Activated CD4-positive, alpha-beta memory T cell treated with anti-CD3 and anti-CD28 coated beads, Interleukin-2, amount 10 ng/mL, durations not matched to agents 7 days and 5 days (primary cell): ENCODE results near the gene HS3ST2. TPM values are rescaled to one million over a fixed set of nuclear protein-coding genes. Genes with fewer than 3 reads are reported as not detected.
"Not testable (repeated sequence)": the region's sequence is repeated elsewhere in the genome, so short reads cannot be mapped to it uniquely, and the experiment has no call there.

ENCODE experiments used
- CTCF ChIA-PET: fragments of 350-600 bp; sonication (Branson Sonifier 250); formaldehyde crosslinking; loops from one replicate; lab custom pipeline; 2021; ENCODE audit warnings: antibody characterized with exemption, inconsistent platforms; lab: Charles Lee
- POLR2A ChIA-PET: fragments of 350-600 bp; sonication (Branson Sonifier 250); formaldehyde crosslinking; loops from one replicate; lab custom pipeline; 2021; ENCODE audit warnings: antibody characterized with exemption; lab: Charles Lee
- DNase-seq: peaks from one replicate; pipeline ENCODE4 v3.0.0-alpha.2; 2020
- H3K27ac Mint-ChIP-seq: one replicate; pipeline ENCODE4 v1.8.0; 2021; ENCODE audit warnings: mild to moderate bottlenecking, mixed read lengths
- H3K27me3 Mint-ChIP-seq: one replicate; pipeline ENCODE4 v1.8.0; 2021; ENCODE audit warnings: mixed read lengths
- H3K36me3 Mint-ChIP-seq: one replicate; pipeline ENCODE4 v1.8.0; 2021; ENCODE audit warnings: low read depth, mixed read lengths
- H3K4me1 Mint-ChIP-seq: one replicate; pipeline ENCODE4 v1.8.0; 2021; ENCODE audit warnings: mixed read lengths
- H3K4me3 Mint-ChIP-seq: one replicate; pipeline ENCODE4 v1.8.0; 2021; ENCODE audit warnings: mild to moderate bottlenecking, mixed read lengths
- H3K9me3 Mint-ChIP-seq: one replicate; pipeline ENCODE4 v1.8.0; 2021; ENCODE audit warnings: mixed read lengths
- total RNA-seq, 2 experiments: library from RNA; stranded (reverse); gene quantifications; one replicate each; pipeline ENCODE4 v1.2.3, GENCODE V29; 2021

HS3ST2 gene
- total RNA-seq, 2 experiments from 2014 or later = not detected

GRCh38 chr16:22788193-22788530 lies 25.8 kb upstream of the HS3ST2 start:
- Mint-ChIP-seq H3K27me3 (peaks cover 13% of the 10 kb centered on the region), H3K36me3 (no peaks in the 10 kb centered on the region), H3K27ac (no peak overlapping the region), H3K9me3 (peaks cover 3% of the 10 kb centered on the region), H3K4me3 (no peak overlapping the region), H3K4me1 (peaks cover 6% of the 10 kb centered on the region)
- no peak for DNase-seq
- CTCF ChIA-PET = no interaction called here
- POLR2A ChIA-PET = no interaction called here

GRCh38 chr16:22789281-22789945 lies 24.5 kb upstream of the HS3ST2 start:
- Mint-ChIP-seq H3K4me1 (peaks cover 6% of the 10 kb centered on the region), H3K27ac (no peak overlapping the region), H3K9me3 (peaks cover 6% of the 10 kb centered on the region), H3K36me3 (no peaks in the 10 kb centered on the region), H3K27me3 (peaks cover 12% of the 10 kb centered on the region), H3K4me3 (no peak overlapping the region)
- ChIA-PET POLR2A (no interaction called here), CTCF (no interaction called here)
- no peak for DNase-seq

GRCh38 chr16:22797551-22797950 lies 16.4 kb upstream of the HS3ST2 start:
- no peak for DNase-seq
- Mint-ChIP-seq H3K9me3 (peaks cover 3% of the 10 kb centered on the region), H3K4me3 (no peak overlapping the region), H3K27me3 (peaks cover 13% of the 10 kb centered on the region), H3K36me3 (no peaks in the 10 kb centered on the region), H3K27ac (no peak overlapping the region), H3K4me1 (no peaks in the 10 kb centered on the region)
- ChIA-PET POLR2A (no interaction called here), CTCF (no interaction called here)

- no peaks in the 10 kb centered on the region for H3K4me1 Mint-ChIP-seq
- no peak overlapping the region for H3K27ac Mint-ChIP-seq
- no peak overlapping the region for H3K4me3 Mint-ChIP-seq
- DNase-seq = no peak
- H3K9me3 Mint-ChIP-seq = no peaks in the 10 kb centered on the region
- POLR2A ChIA-PET = no interaction called here
- H3K36me3 Mint-ChIP-seq = no peaks in the 10 kb centered on the region
- H3K27me3 Mint-ChIP-seq = peaks cover 16% of the 10 kb centered on the region
- CTCF ChIA-PET = no interaction called here
Observed at GRCh38 chr16:22799113-22799512, 14.8 kb upstream of the HS3ST2 start.

GRCh38 chr16:22804893-22805292 lies 9.1 kb upstream of the HS3ST2 start:
- CTCF ChIA-PET = no interaction called here
- Mint-ChIP-seq H3K9me3 (no peaks in the 10 kb centered on the region), H3K27ac (no peak overlapping the region)

GRCh38 chr16:22805326-22805725 lies 8.6 kb upstream of the HS3ST2 start:
- H3K4me3 Mint-ChIP-seq = no peak overlapping the region
- H3K36me3 Mint-ChIP-seq = no peaks in the 10 kb centered on the region
- DNase-seq = no peak
- H3K4me1 Mint-ChIP-seq = no peaks in the 10 kb centered on the region
- no peak overlapping the region for H3K27ac Mint-ChIP-seq
- no peaks in the 10 kb centered on the region for H3K9me3 Mint-ChIP-seq
- CTCF ChIA-PET = no interaction called here
- peaks cover 6% of the 10 kb centered on the region for H3K27me3 Mint-ChIP-seq
- POLR2A ChIA-PET = no interaction called here

More at GRCh38 chr16:22804893-22805292, 9.1 kb upstream of the HS3ST2 start:
- POLR2A ChIA-PET = no interaction called here
- Mint-ChIP-seq H3K4me1 (no peaks in the 10 kb centered on the region), H3K36me3 (no peaks in the 10 kb centered on the region), H3K27me3 (peaks cover 6% of the 10 kb centered on the region), H3K4me3 (no peak overlapping the region)
- DNase-seq = no peak

GRCh38 chr16:22806811-22807210 lies 7.2 kb upstream of the HS3ST2 start:
- DNase-seq = no peak
- H3K4me1 Mint-ChIP-seq = no peaks in the 10 kb centered on the region
- no peaks in the 10 kb centered on the region for H3K36me3 Mint-ChIP-seq
- CTCF ChIA-PET = no interaction called here
- H3K4me3 Mint-ChIP-seq = no peak overlapping the region
- H3K27ac Mint-ChIP-seq = no peak overlapping the region
- POLR2A ChIA-PET = no interaction called here
- no peaks in the 10 kb centered on the region for H3K9me3 Mint-ChIP-seq
- H3K27me3 Mint-ChIP-seq = peaks cover 6% of the 10 kb centered on the region

GRCh38 chr16:22810226-22810625 lies 3.7 kb upstream of the HS3ST2 start:
- Mint-ChIP-seq H3K36me3 (peaks cover 2% of the 10 kb centered on the region), H3K27me3 (peaks cover 24% of the 10 kb centered on the region), H3K9me3 (no peaks in the 10 kb centered on the region), H3K27ac (no peak overlapping the region), H3K4me3 (no peak overlapping the region), H3K4me1 (no peaks in the 10 kb centered on the region)
- ChIA-PET POLR2A (no interaction called here), CTCF (no interaction called here)
- DNase-seq = no peak

- Mint-ChIP-seq H3K27ac (no peak overlapping the region), H3K27me3 (peaks cover 29% of the 10 kb centered on the region), H3K9me3 (no peaks in the 10 kb centered on the region), H3K4me1 (no peaks in the 10 kb centered on the region), H3K36me3 (peaks cover 2% of the 10 kb centered on the region), H3K4me3 (no peak overlapping the region)
- POLR2A ChIA-PET = no interaction called here
- DNase-seq = no peak
- CTCF ChIA-PET = no interaction called here
Observed at GRCh38 chr16:22813223-22813947, 577 bp upstream of the HS3ST2 start.

GRCh38 chr16:22814711-22815105 lies 746 bp downstream of the HS3ST2 start:
- H3K4me3 Mint-ChIP-seq = no peak overlapping the region
- peaks cover 2% of the 10 kb centered on the region for H3K9me3 Mint-ChIP-seq
- peaks cover 2% of the 10 kb centered on the region for H3K36me3 Mint-ChIP-seq
- peaks cover 29% of the 10 kb centered on the region for H3K27me3 Mint-ChIP-seq
- DNase-seq = no peak
- ChIA-PET CTCF (no interaction called here), POLR2A (no interaction called here)
- no peaks in the 10 kb centered on the region for H3K4me1 Mint-ChIP-seq
- H3K27ac Mint-ChIP-seq = no peak overlapping the region

- Mint-ChIP-seq H3K27ac (no peak overlapping the region), H3K36me3 (peaks cover 2% of the 10 kb centered on the region), H3K4me3 (no peak overlapping the region), H3K9me3 (peaks cover 2% of the 10 kb centered on the region), H3K27me3 (peaks cover 29% of the 10 kb centered on the region), H3K4me1 (no peaks in the 10 kb centered on the region)
- no peak for DNase-seq
- CTCF ChIA-PET = no interaction called here
- POLR2A ChIA-PET = no interaction called here
Observed at GRCh38 chr16:22815863-22816262, 1.9 kb downstream of the HS3ST2 start.

GRCh38 chr16:22816475-22816874 lies 2.5 kb downstream of the HS3ST2 start:
- H3K27ac Mint-ChIP-seq = no peak overlapping the region

GRCh38 chr16:22818736-22819135 lies 4.8 kb downstream of the HS3ST2 start:
- H3K36me3 Mint-ChIP-seq, H3K4me3 Mint-ChIP-seq, CTCF ChIA-PET, POLR2A ChIA-PET, H3K27ac Mint-ChIP-seq, DNase-seq, H3K9me3 Mint-ChIP-seq, H3K4me1 Mint-ChIP-seq: not testable (repeated sequence)
- H3K27me3 Mint-ChIP-seq = peaks cover 10% of the 10 kb centered on the region

More at GRCh38 chr16:22816475-22816874, 2.5 kb downstream of the HS3ST2 start:
- H3K9me3 Mint-ChIP-seq = peaks cover 2% of the 10 kb centered on the region
- H3K4me1 Mint-ChIP-seq = no peaks in the 10 kb centered on the region
- DNase-seq = no peak
- ChIA-PET POLR2A (no interaction called here), CTCF (no interaction called here)
- no peak overlapping the region for H3K4me3 Mint-ChIP-seq
- peaks cover 2% of the 10 kb centered on the region for H3K36me3 Mint-ChIP-seq
- peaks cover 29% of the 10 kb centered on the region for H3K27me3 Mint-ChIP-seq

- Mint-ChIP-seq H3K9me3 (no peaks in the 10 kb centered on the region), H3K4me3 (no peak overlapping the region), H3K4me1 (no peaks in the 10 kb centered on the region), H3K36me3 (no peaks in the 10 kb centered on the region), H3K27ac (no peak overlapping the region), H3K27me3 (peaks cover 9% of the 10 kb centered on the region)
- no peak for DNase-seq
- ChIA-PET POLR2A (no interaction called here), CTCF (no interaction called here)
Observed at GRCh38 chr16:22838681-22839080, 24.7 kb downstream of the HS3ST2 start.
